HG03378 (cell line): ENCODE data around the gene SPRTN.

Experiments used
- ATAC-seq: cut with Tn5 transposase; IDR thresholded peaks from one replicate; pipeline ENCODE4 v1.9.1; 2021; ENCODE audit warnings: mild to moderate bottlenecking, moderate library complexity; ENCODE audit not compliant: unreplicated experiment

Gene SPRTN, protein sequence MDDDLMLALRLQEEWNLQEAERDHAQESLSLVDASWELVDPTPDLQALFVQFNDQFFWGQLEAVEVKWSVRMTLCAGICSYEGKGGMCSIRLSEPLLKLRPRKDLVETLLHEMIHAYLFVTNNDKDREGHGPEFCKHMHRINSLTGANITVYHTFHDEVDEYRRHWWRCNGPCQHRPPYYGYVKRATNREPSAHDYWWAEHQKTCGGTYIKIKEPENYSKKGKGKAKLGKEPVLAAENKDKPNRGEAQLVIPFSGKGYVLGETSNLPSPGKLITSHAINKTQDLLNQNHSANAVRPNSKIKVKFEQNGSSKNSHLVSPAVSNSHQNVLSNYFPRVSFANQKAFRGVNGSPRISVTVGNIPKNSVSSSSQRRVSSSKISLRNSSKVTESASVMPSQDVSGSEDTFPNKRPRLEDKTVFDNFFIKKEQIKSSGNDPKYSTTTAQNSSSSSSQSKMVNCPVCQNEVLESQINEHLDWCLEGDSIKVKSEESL

DNA sequence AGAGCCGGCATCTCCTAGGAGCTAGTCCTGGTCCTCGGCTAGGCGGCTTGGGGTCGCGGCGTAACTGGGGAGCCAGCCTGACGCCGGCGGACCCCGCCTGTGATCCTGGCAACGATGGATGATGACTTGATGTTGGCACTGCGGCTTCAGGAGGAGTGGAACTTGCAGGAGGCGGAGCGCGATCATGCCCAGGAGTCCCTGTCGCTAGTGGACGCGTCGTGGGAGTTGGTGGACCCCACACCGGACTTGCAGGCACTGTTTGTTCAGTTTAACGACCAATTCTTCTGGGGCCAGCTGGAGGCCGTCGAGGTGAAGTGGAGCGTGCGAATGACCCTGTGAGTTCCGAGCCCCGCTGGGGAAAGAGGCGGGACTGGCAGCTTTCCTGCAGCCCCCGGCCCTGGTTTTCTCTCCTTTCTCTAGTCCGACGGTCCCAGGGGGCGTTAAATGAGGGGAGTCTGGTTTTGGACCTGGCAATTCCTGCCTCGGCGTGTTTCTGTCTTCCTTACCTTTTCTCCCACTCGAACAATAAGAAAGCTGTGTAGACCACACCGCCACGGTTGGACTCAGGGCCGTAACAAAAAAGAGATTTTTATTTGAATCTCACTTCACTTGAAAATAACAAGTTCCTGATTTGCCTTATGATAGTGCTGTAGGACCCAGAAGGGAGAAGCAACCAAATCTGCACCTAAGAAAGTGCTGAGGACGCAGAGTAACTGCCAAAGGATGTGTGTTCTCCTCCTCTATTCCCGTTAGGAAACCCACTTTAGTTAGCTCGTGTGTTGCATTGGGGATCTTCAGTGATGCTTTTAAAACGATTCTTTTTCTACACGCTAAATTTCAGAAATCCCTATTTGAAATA, at the start of gene SPRTN:
Gene SPRTN (plus strand): TSS at position 24 of the 859 bp plus-strand sequence. CDS start 91 bp downstream, at position 115.
- no peak for ATAC-seq

DNA sequence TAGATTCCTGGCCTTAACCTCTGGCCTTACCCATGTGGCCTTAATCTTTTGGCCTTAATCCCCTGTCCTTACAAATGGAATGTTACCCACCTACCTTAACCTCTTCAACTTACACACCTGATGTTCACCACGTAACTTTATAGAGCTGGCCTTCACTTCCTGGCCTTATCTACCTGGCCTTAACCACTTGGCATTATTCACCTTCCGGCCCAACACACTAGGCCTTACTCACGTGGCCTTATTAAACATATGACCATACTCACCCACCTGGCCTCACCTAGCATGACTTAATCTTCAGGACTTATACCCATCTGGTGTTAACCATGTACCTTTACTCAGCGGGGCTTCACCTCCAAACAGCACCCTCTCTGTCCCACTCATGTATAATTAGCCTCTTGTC, 42.2 kb upstream of the SPRTN start:
- ATAC-seq = no peak

DNA sequence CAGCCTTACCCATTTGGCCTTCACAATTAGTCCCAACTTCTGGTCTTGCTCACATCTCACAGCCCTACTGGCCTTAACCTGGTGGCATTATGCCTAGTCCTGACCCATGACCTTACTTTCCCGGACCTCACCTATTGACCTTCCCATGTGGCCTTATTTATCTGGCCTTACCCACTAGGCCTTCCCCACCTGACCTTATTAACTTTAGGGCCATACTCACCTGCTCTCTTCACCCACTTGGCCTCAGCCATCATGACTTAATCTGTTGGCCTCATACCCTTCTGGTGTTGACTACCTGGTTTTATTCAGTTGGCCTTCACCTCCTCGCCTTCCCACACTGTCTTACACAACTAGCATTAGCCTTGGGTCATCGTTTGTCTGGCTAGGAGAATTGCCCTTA, 36.1 kb upstream of the SPRTN start:
- ATAC-seq = no peak

DNA sequence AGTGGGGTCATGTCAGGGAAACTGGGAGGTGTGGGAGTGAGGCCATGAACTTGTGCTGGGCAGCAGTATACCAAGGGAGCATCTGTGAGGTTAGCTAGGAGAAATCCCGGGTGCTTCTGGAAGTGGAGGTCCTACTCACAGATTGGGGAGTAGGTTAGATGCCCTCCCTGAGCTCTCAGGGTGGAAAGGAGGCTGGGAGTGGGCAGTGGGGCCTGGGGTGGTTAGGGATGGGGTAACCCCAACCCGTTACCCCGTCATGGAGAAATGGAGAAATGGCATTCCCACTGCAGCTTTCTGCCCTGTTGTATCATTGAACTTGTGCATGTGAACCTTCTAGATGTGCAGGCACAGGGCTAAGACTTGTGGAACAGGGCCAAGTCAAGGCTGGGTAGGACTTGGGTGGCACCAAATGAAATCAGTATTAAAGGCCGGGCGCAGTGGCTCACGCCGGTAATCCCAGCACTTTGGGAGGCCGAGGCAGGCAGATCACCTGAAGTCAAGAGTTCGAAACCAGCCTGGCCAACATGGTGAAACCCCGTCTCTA, 27.6 kb upstream of the SPRTN start:
- no peak for ATAC-seq

DNA sequence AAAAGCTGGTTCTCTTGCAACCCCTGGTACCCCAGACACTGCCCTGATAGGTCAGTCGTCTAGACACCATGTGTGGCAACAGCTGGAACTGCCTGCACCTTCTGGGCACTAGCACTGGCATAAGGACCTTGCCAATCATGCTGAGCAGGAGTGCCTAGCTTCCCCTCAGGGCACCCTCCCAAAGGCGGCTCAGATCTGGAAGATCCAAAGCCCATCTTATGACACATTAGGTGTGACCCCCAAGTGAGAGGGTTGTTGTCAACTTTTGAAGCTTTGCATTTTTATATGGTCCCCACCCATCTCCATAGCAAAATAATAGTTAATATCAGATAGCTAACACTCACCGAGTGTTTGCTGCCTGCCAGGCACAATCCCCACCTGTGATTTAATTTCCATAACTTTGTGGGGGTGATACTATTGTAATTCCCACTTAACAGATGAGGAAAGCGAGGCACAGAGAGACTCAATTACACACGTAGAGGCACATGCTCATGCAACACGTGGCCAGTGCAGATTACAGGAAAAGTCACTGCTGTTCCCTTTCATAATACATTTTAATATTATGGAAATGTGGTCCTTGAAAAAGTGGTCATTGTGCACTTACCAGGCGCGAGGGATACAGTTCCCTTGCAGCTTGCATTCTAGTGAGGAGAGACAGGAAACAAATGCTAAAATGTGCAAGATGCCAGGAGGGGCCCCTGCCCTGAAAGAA, 26.2 kb upstream of the SPRTN start:
- no peak for ATAC-seq

DNA sequence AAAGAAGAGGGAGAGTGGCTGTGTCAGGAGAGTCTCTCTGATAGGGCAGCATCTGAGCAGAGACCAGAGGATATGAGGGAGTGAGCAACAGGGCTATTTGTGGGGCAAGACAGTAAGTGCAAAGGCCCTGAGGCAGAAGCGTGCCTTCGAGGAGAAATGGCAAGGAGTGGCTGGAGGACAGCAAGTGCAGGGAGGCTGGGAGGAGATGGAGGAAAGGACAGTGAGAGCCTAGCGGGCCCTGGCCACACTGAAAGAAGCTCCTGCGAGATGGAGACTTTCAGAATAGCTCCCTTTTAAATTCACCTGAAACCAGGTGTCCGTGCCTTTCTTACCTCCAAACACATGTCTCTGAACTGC, 25.7 kb upstream of the SPRTN start:
- no peak for ATAC-seq

DNA sequence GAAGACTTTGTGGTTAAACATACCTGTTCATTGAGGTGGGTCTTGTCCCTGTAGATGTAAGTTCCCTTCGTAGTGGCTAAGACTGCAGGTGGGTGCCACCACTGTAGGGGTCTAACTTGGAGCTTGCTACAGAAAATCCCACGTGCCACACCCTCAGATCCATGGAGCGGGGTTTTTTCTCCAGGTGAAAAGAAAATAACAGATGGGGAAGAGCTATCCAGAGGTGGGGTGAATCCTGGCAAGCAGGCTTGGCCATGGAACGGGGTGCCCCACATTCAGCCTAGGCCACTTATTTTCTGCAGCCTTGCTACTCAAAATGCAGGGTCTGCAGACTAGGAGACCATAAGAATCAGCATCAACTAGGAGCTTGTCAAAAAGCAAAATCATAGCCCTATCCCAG, 24.4 kb upstream of the SPRTN start:
- ATAC-seq = no peak

DNA sequence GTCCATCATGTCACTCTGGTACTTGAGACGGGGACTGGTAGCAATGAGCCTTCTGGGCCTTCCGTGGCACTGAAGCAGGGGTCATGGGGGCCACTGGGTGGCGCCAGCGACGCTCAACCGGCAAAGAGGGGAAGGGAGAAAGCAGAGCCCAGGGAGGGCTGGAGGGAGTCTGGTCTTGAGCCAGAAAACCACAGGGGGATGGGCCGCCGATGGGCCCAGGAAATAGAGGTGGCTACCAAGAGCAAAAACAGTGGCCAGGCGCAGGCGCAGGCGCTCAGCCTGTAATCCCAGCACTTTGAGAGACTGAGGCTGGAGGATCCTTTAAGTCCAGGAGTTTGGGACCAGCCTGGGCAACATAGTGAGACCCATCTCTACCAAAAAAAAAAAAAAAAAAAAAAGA, 22.2 kb upstream of the SPRTN start:
- no peak for ATAC-seq

DNA sequence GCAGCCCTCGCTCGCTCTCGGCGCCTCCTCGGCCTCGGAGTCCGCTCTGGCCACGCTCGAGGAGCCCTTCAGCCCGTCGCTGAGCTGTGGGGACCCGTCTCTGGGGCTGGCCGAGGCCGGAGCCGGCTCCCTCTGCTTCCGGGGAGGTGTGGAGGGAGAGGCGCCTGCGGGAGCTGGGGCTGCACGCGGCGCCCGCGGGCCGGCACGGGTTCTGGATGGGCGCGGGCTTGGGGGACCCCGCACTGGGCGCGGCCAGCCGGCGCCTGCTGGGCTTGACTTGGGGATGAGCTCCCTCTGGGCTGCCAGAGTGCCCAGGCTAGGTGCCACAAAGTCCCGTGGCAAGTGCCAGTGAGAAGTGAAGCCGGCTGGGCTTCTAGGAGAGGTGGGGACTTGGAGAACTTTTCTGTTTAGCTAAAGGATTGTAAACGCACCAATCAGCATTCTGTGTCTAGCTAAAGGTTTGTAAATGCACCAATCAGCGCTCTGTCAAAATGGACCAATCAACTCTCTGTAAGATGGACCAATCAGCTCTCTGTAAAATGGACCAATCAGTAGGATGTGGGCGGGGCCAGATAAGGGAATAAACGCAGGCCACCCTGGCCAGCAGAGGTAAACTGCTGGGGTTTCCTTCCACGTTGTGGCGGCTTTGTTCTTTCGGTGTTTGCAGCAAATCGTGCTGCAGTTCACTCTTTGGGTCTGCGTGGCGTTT, 20.6 kb upstream of the SPRTN start:
- no peak for ATAC-seq

DNA sequence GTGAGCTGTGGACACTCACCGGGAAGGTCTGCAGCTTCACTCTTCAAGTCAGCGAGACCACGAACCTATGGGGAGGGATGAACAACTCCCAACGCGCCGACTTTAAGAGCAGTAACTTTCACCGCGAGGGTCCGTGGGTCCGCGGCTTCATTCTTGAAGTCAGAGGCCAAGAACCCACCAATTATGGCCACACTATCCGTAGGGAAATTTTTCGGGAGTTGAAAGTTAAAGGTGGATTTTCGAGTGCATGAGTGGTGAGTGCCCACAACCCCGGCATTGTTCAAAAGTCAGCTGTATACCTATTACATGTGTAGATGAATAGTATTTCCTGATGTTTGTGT, 20.1 kb upstream of the SPRTN start:
- no peak for ATAC-seq

DNA sequence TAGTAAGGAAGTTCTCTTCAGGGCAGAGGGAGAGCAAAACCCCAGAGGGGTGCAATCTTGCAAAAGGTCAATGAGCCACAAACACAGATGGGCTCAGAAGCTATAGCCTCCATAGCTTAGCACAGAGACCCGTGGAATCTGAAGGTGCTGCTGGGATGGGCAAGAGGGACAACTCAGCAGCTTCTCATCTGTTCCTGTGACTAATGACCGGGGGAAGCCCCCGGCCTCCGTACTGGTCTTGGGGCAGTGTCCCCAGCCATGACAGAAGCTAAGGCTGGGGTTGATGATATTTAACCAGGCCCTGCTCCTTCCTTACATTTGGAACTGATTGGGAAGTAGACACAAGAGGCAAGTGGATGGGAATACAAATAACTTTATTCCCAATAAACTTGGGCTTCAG, 19.5 kb upstream of the SPRTN start:
- ATAC-seq = no peak

DNA sequence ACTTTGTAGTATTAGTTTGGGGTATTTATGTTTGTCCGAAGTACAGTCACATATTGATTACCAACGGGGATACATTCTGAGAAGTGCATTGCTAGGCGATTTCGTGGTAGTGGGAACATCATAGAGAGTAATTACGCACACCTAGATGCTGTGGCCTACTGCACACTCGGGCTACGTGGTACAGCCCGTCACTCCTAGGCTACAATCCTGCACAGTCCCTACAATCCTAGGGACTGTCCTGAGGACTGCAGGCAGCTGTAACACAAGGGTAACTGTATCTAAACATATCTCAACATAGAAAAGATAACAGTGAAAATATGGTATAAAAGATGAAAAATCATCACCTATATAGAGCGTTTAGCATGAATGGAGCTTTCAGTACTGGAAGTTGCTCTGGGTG, 19.0 kb upstream of the SPRTN start:
- no peak for ATAC-seq

DNA sequence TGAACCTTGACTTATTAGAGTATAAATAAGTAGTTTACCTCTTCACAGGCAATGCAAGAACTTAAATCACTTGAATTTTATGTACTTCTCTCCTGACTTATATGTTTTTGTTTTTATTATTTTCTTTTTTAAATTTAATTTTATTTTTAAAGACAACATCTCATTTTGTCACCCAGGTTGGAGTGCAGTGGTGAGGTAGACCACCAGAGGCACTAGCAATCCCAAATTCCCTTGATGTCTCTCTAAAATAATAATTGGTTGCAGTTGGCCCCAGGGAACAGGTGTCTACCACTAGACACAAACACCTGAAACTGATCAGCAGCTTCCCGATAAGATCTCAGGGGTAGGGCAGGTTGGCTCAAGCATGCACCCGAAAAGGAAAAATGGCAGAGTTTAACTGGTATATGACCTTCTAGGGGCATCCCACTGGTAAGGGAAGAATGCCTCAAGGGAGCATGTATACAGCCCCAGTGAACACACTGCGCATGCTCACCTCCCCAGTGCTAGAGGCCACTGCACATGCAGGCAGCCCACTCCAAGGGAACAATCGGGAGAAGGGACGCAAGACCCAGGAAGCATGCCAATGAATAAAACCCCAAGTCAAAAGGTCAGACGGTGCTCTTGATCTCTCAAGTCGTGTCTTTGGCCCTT, 15.1 kb upstream of the SPRTN start:
- no peak for ATAC-seq

DNA sequence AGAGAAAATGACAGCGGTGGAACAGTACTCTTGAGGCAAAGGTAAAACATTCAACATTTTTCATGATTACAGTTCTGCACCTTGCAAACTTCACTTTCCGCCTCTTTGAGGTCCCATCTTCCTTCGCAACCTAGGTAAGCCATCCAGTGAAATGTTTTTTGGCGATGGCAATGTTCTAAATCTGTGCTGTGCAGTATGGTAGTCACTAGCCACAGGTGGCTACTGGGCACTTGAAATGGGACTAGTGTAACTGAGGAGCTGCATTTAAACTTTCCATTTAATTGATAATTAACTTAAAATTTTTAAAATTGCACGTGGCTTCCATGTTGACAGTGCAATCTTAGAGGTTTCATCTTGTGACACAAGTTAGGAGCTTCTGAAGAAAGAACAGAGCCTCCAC, 13.4 kb upstream of the SPRTN start:
- ATAC-seq = no peak

DNA sequence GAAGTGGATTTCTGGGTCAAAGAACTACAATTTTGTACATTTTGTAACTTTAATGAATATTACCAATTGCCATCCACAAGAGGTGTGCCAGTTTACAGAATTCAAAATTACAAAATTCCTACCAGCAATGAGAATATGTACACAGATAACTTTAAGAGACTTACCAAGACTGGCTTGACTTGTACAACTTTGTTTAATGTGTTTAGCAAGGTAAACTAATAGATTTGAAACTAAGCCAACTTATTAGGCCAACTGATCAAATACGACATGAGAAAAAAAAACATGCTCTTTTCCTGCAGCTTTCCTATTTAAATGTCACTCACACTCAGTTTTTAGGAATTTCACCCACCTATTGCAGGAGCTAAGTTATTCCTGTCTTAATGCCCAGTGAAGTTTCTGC, 11.8 kb upstream of the SPRTN start:
- ATAC-seq = no peak

DNA sequence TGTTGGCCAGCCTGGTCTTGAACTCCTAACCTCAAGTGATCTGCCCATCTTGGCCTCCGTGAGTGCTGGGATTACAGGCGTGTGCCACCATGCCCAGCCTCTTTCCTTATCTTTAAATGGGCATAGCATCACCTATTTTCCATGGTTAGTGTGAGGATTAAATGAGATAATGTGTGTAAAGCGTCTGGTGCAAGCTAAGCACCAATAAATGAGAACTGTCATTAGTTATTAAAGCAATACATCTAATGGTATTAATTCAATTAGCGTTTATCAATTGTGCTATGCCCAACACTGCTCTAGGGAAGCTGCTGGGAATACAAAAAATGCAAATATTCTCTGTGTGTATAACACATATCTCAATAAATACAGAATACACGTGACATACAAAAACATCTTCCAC, 10.5 kb upstream of the SPRTN start:
- no peak for ATAC-seq

DNA sequence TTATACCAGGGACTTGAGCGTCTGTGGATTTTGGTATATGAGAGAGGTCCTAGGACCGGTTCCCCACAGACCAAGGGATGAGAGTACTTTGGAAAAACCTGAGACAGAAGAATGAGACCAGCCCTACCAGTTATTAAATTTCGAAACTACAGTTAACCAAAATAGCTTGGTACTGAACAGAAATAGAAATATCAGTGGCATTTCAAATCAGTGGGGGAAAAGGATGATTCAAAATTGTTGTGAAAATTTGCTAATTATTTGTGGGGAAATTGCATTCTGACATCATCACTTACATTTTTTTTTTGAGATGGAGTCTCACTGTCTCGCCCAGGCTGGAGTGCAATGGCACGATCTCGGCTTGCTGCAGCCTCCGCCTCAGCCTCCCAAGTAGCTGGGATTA, 8.6 kb upstream of the SPRTN start:
- ATAC-seq = no peak

DNA sequence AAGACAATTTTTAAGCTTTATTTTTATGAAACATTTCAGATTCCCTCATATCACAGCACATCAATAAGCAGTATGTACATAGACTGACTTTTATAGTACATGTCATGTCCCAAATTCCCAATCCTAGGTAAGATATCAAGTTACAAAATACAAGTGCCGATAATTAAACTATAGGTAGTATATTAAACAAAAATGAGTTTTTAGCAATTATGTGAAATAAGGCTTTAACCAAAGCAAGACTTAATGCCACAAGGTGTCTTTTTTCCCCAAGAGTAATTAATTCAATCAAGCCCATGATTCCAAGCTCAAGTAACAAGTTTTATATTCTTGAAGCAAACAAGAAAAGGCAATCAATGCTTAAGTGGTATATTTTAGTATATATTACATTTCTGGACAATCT, 5.3 kb upstream of the SPRTN start:
- no peak for ATAC-seq

DNA sequence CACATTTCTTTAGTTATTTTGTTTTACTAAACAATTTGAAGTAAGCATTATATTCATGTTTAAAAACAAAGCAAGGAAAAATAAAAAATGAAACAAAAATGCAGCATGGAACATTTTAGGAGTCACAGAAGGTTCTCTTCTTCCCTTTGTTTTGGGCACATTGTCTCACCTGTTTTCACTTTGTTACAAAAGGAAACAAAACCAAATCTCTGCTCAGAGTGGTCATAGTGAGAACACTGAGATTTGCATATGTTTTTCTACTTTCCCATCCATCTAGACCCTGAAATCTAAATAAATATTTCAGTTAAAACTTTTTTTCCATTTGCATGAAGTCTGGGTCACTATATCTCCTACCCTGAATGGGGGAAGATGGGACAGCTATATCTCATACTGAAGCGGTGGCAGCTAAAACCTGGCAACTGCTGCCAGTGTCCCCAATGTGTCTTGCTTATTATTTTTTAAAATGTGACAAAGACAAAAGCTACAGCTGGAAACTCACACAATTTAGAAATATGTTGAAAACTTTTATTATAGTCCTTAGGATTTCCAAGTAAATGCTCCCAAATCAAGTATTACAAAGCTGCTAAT, 3.9 kb upstream of the SPRTN start:
- no peak for ATAC-seq

DNA sequence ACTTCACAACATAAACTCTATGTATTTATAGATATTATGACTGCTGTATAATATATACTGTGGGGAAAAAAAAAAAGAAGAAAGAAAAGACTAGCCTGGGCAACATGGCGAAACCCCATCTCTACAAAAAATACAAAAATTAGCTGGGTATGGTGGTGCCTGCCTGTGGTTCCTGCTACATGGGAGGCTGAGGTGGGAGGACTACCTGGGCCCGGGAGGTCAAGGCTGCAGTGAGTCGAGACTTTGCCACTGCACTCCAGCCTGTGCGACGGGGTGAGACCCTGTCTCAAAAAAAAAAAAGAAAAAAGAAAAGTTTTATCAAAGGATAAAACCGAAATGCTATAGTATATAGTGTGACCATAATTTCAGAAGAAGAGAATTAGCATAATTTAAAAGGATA, 3.1 kb upstream of the SPRTN start:
- ATAC-seq = no peak
